ENCODE data around the gene KAT2B. TPM values are rescaled to one million over a fixed set of nuclear protein-coding genes. Genes with fewer than 3 reads are reported as not detected.

KAT2B gene
- total and polyA plus RNA-seq, 11 donors = 19.4 to 82.8 (median 66.0) TPM

- ATAC-seq (no peak), DNase-seq (no peak)
- H3K36me3 ChIP-seq = peaks cover 0 to 62% (median 52%) of the 10 kb centered on the region in 9 donors
- H3K27ac ChIP-seq = no peak overlapping the region
- no peak overlapping the region for H3K4me3 ChIP-seq
- intact Hi-C loops (cut with DNase I) = no loop called here
- H3K9me3 ChIP-seq = no peaks in the 10 kb centered on the region
- WGBS, 4 donors = 90 to 95% (median 94%) methylated on average over 6 of the region's 6 CpGs
- TF ChIP-seq POLR2A (IDR thresholded peaks at IDR 0.05) (no peak), CTCF (IDR thresholded peaks at IDR 0.05) (no peak)
- H3K27me3 ChIP-seq = no peaks in the 10 kb centered on the region
- no peaks in the 10 kb centered on the region for H3K4me1 ChIP-seq
Measured at GRCh38 chr3:20111836-20112235, 71.6 kb downstream of the KAT2B start.

DNA sequence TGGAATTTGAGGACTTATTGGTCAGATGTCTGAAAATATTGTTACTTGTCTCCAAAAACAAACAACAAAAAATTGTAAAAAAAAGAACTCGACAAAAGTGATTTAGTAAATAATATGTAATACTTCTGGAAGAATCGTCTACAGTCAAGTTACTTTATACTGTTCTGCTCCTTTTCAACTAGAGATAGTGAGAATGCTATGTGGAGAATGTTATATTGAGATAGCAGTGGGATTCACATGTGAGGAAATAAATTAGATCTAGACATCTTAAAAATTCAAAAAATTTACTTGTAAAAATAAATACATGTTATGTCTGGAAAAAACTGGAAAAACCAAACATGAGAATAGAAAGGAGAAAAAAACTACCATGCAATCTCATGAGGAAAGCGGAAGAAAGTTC is 80.8 kb downstream of the KAT2B start:
- Histone ChIP-seq H3K27ac (no peak overlapping the region), H3K4me1 (no peaks in the 10 kb centered on the region), H3K36me3 (peaks cover 0 to 85% (median 73%) of the 10 kb centered on the region in 9 donors), H3K4me3 (no peak overlapping the region), H3K9me3 (no peaks in the 10 kb centered on the region), H3K27me3 (no peaks in the 10 kb centered on the region)
- DNase-seq = no peak
- no peak for TF ChIP-seq POLR2A (IDR thresholded peaks at IDR 0.05)
- no peak for TF ChIP-seq CTCF (IDR thresholded peaks at IDR 0.05)
- ATAC-seq = no peak
- WGBS, 4 donors = 72 to 84% (median 76%) methylated on average over 3 of the region's 3 CpGs
- intact Hi-C loops (cut with DNase I) = no loop called here

DNA sequence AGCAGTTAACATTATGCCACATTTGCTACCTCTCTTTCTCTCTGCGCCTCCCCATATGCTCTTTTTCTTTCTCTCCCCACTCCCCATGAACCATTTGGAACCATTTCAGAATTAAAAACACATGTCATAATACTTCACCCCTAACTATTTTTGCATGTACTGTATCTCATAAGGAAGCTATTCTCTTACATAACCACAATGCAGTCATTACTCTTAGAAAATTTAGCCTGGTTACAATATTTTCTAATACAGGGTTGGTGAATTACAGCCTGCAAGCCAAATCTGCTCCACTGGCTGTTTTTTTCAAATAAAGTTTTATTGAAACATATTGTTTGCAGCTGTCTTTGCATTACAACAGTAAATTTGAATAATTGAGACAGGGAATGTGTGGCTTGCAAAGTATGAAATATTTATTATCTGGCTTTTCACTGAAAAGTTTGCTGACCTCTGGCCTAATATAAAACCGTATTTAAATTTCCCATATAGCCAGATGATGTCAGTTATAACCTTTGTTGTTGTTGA is 82.9 kb downstream of the KAT2B start:
- peaks cover 0 to 88% (median 78%) of the 10 kb centered on the region in 9 donors for H3K36me3 ChIP-seq
- 93 to 97% (median 95%) methylated on average over 2 of the region's 2 CpGs for WGBS, 4 donors

GRCh38 chr3:20125289-20125688 is 85.0 kb downstream of the KAT2B start:
- intact Hi-C loops (cut with DNase I) = no loop called here
- no peak overlapping the region for H3K27ac ChIP-seq
- peaks cover 0 to 9% (median 0%) of the 10 kb centered on the region in 12 donors for H3K4me1 ChIP-seq
- no peak for ATAC-seq
- WGBS, 4 donors = 93 to 98% (median 95%) methylated on average over 4 of the region's 4 CpGs
- no peaks in the 10 kb centered on the region for H3K27me3 ChIP-seq
- no peak for DNase-seq
- no peaks in the 10 kb centered on the region for H3K9me3 ChIP-seq
- no peak for TF ChIP-seq CTCF (IDR thresholded peaks at IDR 0.05)
- TF ChIP-seq POLR2A (IDR thresholded peaks at IDR 0.05) = no peak
- peaks cover 0 to 84% (median 70%) of the 10 kb centered on the region in 9 donors for H3K36me3 ChIP-seq
- no peak overlapping the region for H3K4me3 ChIP-seq

More for the DNA sequence above, 82.9 kb downstream of the KAT2B start:
- no peak overlapping the region for H3K4me3 ChIP-seq
- no peaks in the 10 kb centered on the region for H3K9me3 ChIP-seq
- intact Hi-C loops (cut with DNase I) = no loop called here
- DNase-seq (no peak), ATAC-seq (no peak)
- peaks cover 0 to 5% (median 0%) of the 10 kb centered on the region in 12 donors for H3K4me1 ChIP-seq
- TF ChIP-seq CTCF (IDR thresholded peaks at IDR 0.05) (no peak), POLR2A (IDR thresholded peaks at IDR 0.05) (no peak)
- H3K27ac ChIP-seq = no peak overlapping the region
- no peaks in the 10 kb centered on the region for H3K27me3 ChIP-seq
